CD4-positive, alpha-beta T cell treated with Interleukin-4 for 1 hour (primary cell): ENCODE measurements around the gene SYNJ2BP.
"Not testable (repeated sequence)": the region's sequence is repeated elsewhere in the genome, so short reads cannot be mapped to it uniquely, and the experiment has no call there.

Experiments used
- DNase-seq, 2 donors: peaks; one replicate each; pipeline ENCODE4 v3.0.0-alpha.2; 2020 to 2022

Gene SYNJ2BP, protein sequence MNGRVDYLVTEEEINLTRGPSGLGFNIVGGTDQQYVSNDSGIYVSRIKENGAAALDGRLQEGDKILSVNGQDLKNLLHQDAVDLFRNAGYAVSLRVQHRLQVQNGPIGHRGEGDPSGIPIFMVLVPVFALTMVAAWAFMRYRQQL

GRCh38 chr14:70416725-70417349 lies at the start of gene SYNJ2BP:
Gene SYNJ2BP (minus strand): TSS chr14:70417090. CDS start chr14:70416963, 127 bp downstream.
- DNase-seq, result peak; percentile 51 to 62

DNA sequence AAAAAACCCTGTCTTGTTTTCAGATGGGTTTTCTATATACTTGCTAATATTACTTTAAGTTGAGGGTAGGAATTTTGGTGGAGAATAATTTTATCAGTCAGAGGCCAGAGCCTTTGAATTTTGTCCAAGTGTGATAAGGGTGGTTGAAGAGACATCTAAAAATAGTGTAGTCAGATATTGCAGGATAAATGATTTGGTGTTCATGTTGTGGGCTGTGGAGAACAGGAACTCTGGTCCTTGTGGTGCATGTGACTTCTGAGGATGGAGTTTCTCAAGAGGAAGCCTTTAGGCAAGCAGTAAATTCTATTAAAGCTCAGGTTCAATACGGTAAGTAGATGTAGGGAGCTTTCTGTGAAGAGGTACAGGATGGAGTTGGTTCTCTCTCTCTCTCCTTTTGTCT lies 37.8 kb upstream of the SYNJ2BP start:
- no peak for DNase-seq

DNA sequence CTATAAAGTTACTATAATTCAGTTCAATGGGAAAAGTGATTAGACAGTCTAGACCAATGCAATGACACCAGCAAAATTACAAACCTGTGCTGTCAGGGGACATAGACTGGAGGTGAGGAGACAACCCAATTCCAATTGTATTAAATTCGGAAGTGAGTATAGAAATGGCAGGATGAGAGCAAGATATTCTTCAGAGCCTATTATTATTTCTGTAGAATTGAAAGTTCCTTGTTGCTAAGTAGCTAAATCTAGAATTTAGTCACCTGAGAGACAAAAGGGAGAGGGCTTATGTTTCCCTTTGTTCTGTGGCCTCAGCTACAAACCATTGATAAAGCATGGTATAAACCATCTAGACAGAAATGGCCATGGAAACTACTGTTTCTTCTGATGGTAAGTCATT lies 35.0 kb upstream of the SYNJ2BP start, which contains the start of gene ADAM21:
Gene ADAM21 (plus strand): TSS at position 301 of the 400 bp plus-strand sequence. CDS start 5,326 bp downstream, outside the sequence.
- DNase-seq, result no peak

GRCh38 chr14:70448633-70449340 lies 31.9 kb upstream of the SYNJ2BP start:
- DNase-seq, result no peak

GRCh38 chr14:70442750-70443149 lies 25.9 kb upstream of the SYNJ2BP start:
- no peak for DNase-seq

GRCh38 chr14:70441641-70442040 lies 24.8 kb upstream of the SYNJ2BP start:
- no peak for DNase-seq

DNA sequence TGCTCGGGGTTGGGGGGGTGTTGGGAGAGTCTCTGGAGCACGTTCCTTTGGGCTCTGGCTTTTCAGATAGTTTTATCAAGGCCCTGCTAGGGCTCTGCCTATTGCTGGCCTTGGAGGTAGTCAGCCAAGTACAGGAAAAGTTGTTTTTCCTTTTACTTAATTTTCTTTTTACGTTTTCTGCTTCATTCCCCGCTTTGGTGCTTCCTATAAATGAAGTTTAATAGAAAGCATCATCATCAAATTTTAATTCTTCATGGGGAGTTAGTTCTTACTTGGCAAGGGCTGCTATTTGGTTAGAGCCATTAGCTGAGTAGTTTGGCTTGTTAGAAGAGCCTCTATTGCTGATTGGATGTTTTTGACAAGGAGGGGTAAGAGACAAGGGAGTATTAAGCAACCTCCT lies 20.0 kb upstream of the SYNJ2BP start:
- DNase-seq, result no peak

DNA sequence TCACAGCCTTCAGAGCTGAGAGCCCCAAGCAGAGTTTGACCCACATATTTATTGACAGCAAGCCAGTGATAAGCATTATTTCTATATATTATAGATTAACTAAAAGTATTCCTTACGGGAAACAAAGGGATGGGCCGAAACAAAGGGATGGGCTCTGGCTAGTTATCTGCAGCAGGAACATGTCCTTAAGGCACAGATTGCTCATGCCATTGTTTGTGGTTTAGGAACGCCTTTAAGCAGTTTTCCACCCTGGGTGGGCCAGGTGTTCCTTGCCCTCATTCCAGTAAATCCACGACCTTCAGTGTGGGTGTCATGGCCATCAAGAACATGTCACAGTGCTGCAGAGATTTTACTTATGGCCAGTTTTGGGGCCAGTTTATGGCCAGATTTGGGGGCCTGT lies 9.7 kb upstream of the SYNJ2BP start:
- DNase-seq, result not testable (repeated sequence)

GRCh38 chr14:70425354-70425753 lies 8.5 kb upstream of the SYNJ2BP start:
- no peak for DNase-seq

GRCh38 chr14:70422538-70422937 lies 5.6 kb upstream of the SYNJ2BP start:
- no peak for DNase-seq

GRCh38 chr14:70419270-70419931 lies 2.5 kb upstream of the SYNJ2BP start:
- DNase-seq, result not testable (repeated sequence)

DNA sequence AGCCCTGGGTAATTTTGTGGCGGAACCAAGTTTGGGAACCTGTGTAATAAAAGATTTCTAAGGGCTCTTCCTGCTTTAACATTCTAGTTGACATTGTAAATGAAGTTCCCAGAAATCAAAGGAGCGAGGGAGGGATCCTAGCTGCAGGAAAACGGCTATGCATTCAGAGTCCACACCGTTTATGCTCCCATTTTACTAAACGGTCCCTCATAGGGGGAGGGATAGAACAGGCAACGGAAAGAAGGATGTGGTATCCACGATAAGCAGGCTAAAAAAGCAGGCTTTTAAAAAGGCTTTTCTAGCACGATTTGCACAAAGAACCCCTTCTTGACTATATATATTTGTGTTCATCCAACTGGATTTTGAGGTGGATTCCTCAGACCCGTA lies 559 bp downstream of the SYNJ2BP start:
- DNase-seq, result no peak

DNA sequence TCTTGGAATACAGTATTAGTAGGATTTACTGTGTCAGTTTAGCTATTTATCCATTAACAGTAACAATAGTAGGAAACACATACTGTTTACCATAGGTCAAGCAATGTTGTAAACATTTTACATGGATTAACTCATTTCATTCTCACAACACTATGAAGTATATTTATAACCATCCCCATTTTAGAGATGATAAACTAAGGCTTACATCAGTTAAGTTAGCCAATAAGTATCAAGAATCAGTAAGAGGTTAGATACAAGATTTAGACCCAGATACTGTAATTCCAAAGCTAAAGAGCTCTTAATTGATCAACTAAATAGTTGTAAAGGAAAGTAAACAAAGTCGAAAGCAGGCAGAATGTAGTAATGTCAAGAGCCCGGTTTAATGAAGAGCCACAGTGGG lies 1.1 kb downstream of the SYNJ2BP start:
- no peak for DNase-seq

- DNase-seq, result no peak
These were observed 9.3 kb downstream of the SYNJ2BP start for GRCh38 chr14:70407621-70408020.

GRCh38 chr14:70406216-70406615 lies 10.7 kb downstream of the SYNJ2BP start:
- not testable (repeated sequence) for DNase-seq

DNA sequence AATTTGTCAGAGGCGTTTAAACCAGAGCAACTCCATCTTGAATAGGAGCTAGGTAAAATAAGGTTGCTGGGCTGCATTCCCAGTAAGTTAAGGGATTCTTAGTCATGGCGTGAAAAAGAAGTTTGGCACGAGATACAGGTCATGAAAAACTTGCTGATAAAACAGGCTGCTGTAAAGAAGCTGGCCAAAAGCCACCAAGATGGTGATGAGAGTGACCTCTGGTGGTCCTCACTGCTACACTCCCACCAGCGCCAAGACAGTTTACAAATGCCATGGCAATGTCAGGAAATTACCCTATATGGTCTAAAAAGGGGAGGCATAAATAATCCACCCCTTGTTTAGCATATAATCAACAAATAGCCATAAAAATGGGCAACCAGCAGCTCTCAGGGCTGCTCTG lies 13.6 kb downstream of the SYNJ2BP start:
- DNase-seq, result not testable (repeated sequence)

GRCh38 chr14:70401643-70402042 lies 15.2 kb downstream of the SYNJ2BP start:
- no peak for DNase-seq

DNA sequence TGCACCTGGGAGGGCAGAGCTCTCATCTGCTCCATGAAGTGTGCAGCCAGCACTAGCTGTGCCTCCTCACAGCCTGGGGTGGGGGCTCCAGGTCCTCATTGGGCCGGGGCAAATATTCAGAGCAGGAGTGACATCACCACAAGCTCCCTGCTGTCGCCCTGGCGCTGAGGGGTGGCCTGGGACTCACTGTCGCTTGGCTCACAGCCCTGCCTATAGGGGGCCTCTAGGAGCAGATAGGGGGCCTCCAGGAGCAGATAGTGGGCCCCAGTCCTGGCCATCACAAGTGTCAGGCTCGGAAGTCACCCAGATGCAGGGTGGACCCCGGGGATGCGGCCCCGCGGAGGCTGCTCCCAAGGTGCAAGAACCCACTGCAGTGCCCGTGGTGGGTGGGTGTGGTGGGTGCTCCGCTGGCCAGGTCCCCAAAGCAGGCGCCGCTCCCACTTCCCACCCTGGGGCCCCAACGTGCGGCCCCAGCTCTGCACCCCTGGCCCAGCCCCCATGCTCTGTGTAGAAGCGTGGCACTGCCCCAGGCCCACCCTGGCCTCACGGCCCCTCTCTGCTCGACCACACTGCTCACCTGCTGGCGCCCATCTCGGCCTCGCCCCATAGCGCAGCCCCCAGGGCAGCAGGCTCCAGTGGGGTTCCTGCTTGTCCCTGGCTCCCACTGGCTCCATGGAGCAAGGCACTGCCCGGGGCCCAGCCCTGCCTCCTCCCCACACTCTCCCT lies 18.0 kb downstream of the SYNJ2BP start:
- no peak for DNase-seq

DNA sequence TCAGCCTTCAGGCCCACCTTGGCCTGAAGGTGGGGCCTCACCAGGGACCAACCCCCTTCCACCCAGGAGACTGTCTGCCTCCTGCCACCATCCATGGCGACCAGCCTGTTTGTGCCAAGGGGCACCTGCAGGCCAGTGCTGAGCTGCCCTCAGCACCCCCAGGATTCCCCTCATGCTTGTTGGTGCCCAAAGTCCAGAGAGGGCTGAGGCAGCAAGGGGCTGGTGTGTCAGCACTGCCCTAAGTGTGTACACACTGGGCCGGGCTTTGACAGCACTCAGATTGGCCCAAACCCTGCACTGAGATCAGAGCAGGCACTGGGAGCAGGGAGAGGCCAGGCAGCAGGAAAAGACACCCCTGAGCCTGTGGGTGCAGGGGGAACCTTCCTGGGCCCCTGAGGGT lies 18.6 kb downstream of the SYNJ2BP start:
- no peak for DNase-seq

GRCh38 chr14:70397746-70398145 lies 19.1 kb downstream of the SYNJ2BP start:
- DNase-seq, result no peak

DNA sequence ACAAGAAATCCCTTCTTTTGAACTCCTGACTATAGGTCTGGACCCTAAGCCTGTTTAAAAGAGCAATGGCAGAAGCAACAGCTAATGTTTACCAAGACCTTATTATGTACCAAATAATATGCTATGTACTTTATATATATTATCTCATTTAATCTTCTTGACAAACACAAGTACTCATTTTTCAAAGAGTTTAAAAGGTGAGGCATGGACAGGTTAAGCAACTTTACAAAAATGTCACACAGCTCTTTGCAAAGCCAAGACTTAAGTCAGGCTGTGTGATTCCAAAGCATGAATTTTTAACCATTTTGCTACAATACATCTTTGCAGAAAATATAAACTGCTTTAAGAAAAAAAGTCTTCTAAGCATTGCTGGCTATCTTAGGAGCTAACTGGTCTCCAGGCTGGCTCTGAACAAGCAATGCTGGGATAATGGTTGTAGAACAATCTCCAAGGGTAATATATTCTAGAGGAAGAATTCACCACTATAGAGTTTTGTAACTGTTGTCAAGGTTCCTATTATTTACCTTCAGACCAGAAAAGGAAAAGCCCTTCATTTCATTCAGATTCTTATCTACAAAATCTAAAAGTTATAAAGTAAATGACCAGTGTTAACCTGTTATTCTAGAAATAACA lies 22.1 kb downstream of the SYNJ2BP start:
- no peak for DNase-seq

DNA sequence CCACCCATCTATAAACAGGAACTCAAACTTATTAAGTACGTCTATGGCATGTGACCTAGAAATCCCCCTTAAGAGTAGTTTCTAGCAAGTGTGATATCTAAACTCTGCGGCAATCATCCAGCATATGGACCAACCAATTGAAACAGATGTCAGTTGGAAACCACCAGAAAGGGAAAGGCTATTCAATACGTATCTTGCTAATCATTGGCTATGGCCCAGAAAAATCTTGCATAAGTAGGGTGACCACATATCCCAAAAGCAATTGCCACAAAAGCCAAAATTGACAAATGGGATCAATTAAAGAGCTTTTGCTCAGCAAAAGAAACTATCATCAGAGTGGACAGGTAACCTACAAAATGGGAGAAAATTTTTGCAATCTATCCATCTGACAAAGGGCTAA lies 24.2 kb downstream of the SYNJ2BP start:
- DNase-seq, result no peak
